ENCODE results near the gene ZHX3.

The ZHX3 gene

DNA sequence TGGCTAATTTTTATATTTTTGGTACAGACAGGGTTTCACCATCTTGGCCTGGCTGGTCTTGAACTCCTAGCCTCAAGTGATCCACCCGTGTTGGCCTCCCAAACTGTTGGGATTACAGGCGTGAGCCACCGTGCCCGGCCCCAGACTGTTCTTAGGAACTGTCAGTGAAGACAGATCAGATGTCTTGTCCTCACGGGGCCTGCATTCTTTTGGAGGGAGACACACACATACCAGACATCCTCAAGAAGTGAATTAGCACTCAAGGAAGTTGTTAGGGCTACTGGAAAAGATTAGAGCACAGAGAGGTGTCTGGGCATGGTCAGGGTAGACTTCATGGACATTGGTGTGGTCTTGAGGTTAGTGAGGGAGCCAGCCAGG lies 12.8 kb upstream of the ZHX3 start:
- no peak for DNase-seq
- Histone ChIP-seq H3K27ac (ENCODE audit: insufficient read depth in 1 of 2, low read depth in 1 of 2, low read length in 2 of 2, poor library complexity in 1 of 2, severe bottlenecking in 2 of 2) (no peak overlapping the region), H3K4me3 (ENCODE audit: control insufficient read depth in 1 of 7, extremely low read depth in 1 of 7, insufficient read depth in 4 of 7, low read depth in 2 of 7, low read length in 6 of 7) (no peak overlapping the region), H3K4me1 (ENCODE audit: control extremely low read depth in 1 of 4, control insufficient read depth in 4 of 4, insufficient read depth in 4 of 4, low read length in 3 of 4) (peaks cover 3 to 20% (median 15%) of the 10 kb centered on the region in 4 experiments), H3K36me3 (ENCODE audit: control insufficient read depth in 4 of 4, insufficient read depth in 4 of 4, low read length in 3 of 4) (no peaks in the 10 kb centered on the region), H3K9me3 (ENCODE audit: control extremely low read depth in 1 of 5, control insufficient read depth in 4 of 5, insufficient read depth in 2 of 5, low read depth in 1 of 5, low read length in 4 of 5) (no peaks in the 10 kb centered on the region), H3K27me3 (replicated peaks in 2 of 5; ENCODE audit: control insufficient read depth in 4 of 5, insufficient read depth in 5 of 5, low read length in 4 of 5) (peaks cover 0 to 8% (median 5%) of the 10 kb centered on the region in 5 experiments)
- ChIA-PET POLR2A (no interaction called here), CTCF (interaction anchor here (1.1 to 1.5 kb wide), 4 partner anchors 9 to 158 kb away, joined by 3 to 4 read pairs (median 3); no protein-coding TSS in a partner anchor)
- 80% methylated on average over 4 of the region's 5 CpGs for WGBS (ENCODE audit: insufficient coverage)

DNA sequence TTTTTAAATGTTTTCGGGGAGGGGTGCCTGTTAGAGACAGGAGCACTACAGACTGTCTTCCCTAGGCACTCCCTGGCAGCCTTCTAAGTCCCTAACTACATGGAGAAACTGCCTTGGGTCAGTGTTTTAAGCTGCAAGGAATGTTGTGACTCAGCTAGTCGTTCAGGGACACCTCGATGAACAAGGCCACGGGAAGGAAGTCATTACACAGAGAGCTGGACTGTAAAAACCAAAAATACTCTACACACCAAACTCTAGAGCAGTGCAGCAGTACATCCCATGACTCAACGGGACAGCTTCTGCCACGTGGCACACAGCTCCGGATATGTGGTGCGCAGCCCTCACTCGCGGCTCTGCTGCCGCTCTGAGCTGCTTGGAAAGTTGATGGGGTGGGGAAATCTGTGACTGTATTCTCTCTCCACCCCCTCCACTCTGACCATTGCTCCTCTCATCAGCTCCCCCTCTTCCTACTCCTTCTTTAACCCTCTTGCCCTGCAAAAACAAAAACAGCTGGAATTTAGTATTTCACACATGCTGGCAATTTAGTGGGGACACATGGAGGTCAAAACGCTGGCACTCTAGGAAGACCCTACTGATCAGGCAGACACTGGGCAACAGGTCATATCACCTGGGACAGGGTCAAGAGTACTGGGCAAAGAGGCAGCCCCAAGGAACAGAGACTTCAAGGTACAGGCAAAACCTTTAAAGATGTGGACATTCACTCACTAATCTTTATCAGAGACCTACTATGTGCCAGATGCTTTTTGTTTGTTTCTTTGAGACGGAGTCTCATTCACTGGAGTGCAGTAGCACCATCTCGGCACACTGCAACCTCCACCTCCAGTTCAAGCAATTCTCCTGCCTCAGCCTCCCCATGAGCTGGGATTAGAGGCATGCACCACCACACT lies 12.2 kb upstream of the ZHX3 start:
- ChIA-PET CTCF (interaction anchor here (0.7 to 1.5 kb wide), 5 partner anchors 8 to 194 kb away, joined by 3 to 4 read pairs (median 3); no protein-coding TSS in a partner anchor), POLR2A (no interaction called here)
- Histone ChIP-seq H3K4me1 (ENCODE audit: control extremely low read depth in 1 of 4, control insufficient read depth in 4 of 4, insufficient read depth in 4 of 4, low read length in 3 of 4) (peaks cover 3 to 20% (median 15%) of the 10 kb centered on the region in 4 experiments), H3K27me3 (replicated peaks in 2 of 5; ENCODE audit: control insufficient read depth in 4 of 5, insufficient read depth in 5 of 5, low read length in 4 of 5) (peaks cover 0 to 5% (median 2%) of the 10 kb centered on the region in 5 experiments), H3K9me3 (ENCODE audit: control extremely low read depth in 1 of 5, control insufficient read depth in 4 of 5, insufficient read depth in 2 of 5, low read depth in 1 of 5, low read length in 4 of 5) (no peaks in the 10 kb centered on the region), H3K4me3 (ENCODE audit: control insufficient read depth in 1 of 7, extremely low read depth in 1 of 7, insufficient read depth in 4 of 7, low read depth in 2 of 7, low read length in 6 of 7) (peak overlapping the region in 1 of 7 experiments; percentile 42), H3K36me3 (ENCODE audit: control insufficient read depth in 4 of 4, insufficient read depth in 4 of 4, low read length in 3 of 4) (no peaks in the 10 kb centered on the region), H3K27ac (ENCODE audit: insufficient read depth in 1 of 2, low read depth in 1 of 2, low read length in 2 of 2, poor library complexity in 1 of 2, severe bottlenecking in 2 of 2) (no peak overlapping the region)
- peak; percentile 72 to 90 (median 86) for DNase-seq
- 59% methylated on average over 4 of the region's 14 CpGs for WGBS (ENCODE audit: insufficient coverage)

DNA sequence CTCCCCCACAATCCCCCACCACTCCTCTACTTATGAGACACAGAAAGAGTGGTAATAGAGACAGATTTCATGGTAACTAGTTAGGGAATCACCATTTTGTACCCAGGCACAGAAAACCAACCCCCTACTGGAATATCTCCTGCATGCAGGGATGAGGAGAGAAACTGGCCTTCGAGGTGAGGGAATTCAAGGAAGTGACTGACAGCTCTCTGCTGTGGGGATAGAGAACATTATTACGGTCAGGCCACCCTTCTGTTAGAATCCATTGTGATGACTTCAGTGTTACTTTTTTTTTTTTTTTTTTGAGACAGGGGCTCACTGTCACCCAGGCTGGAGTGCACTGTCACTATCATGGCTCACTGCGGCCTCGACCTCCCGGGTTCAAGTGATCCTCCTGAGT lies 9.6 kb upstream of the ZHX3 start:
- Histone ChIP-seq H3K9me3 (ENCODE audit: control extremely low read depth in 1 of 5, control insufficient read depth in 4 of 5, insufficient read depth in 2 of 5, low read depth in 1 of 5, low read length in 4 of 5) (no peaks in the 10 kb centered on the region), H3K4me3 (ENCODE audit: control insufficient read depth in 1 of 7, extremely low read depth in 1 of 7, insufficient read depth in 4 of 7, low read depth in 2 of 7, low read length in 6 of 7) (no peak overlapping the region), H3K36me3 (ENCODE audit: control insufficient read depth in 4 of 4, insufficient read depth in 4 of 4, low read length in 3 of 4) (no peaks in the 10 kb centered on the region), H3K27ac (ENCODE audit: insufficient read depth in 1 of 2, low read depth in 1 of 2, low read length in 2 of 2, poor library complexity in 1 of 2, severe bottlenecking in 2 of 2) (no peak overlapping the region), H3K27me3 (replicated peaks in 2 of 5; ENCODE audit: control insufficient read depth in 4 of 5, insufficient read depth in 5 of 5, low read length in 4 of 5) (no peaks in the 10 kb centered on the region), H3K4me1 (ENCODE audit: control extremely low read depth in 1 of 4, control insufficient read depth in 4 of 4, insufficient read depth in 4 of 4, low read length in 3 of 4) (peaks cover 3 to 20% (median 15%) of the 10 kb centered on the region in 4 experiments)
- 100% methylated on average over 1 of the region's 5 CpGs for WGBS (ENCODE audit: insufficient coverage)
- POLR2A ChIA-PET = no interaction called here
- CTCF ChIA-PET = interaction anchor here (1.8 kb wide), 1 partner anchor 12 kb away, joined by 5 read pairs; no protein-coding TSS in a partner anchor
- DNase-seq = no peak

DNA sequence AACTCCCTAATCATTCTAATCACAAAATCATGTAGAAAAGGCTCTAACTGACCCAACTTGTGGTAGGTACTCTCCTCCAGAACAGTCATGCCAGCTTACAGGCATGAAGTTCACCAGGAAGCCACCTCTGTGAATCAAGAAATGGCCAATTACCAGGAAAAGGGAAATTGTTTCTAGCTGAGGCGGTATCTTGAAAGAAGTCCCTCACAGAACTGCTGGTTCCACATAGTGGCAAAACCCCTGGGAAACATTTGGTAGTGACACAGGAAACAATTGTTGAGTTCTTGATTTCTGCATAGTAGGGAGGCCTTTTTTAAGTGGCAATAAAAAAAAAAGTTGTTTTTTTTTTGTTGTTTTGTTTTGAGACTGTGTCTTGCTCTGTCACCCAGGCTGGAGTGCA lies 3.4 kb upstream of the ZHX3 start:
- H3K4me3 ChIP-seq (ENCODE audit: control insufficient read depth in 1 of 7, extremely low read depth in 1 of 7, insufficient read depth in 4 of 7, low read depth in 2 of 7, low read length in 6 of 7) = no peak overlapping the region
- peaks cover 4 to 18% (median 13%) of the 10 kb centered on the region in 4 experiments for H3K4me1 ChIP-seq (ENCODE audit: control extremely low read depth in 1 of 4, control insufficient read depth in 4 of 4, insufficient read depth in 4 of 4, low read length in 3 of 4)
- WGBS (ENCODE audit: insufficient coverage) = 86% methylated on average over 1 of the region's 1 CpG
- POLR2A ChIA-PET = no interaction called here
- peak in 1 of 3 donors; percentile 19 for DNase-seq
- H3K27ac ChIP-seq (ENCODE audit: insufficient read depth in 1 of 2, low read depth in 1 of 2, low read length in 2 of 2, poor library complexity in 1 of 2, severe bottlenecking in 2 of 2) = no peak overlapping the region
- no peaks in the 10 kb centered on the region for H3K36me3 ChIP-seq (ENCODE audit: control insufficient read depth in 4 of 4, insufficient read depth in 4 of 4, low read length in 3 of 4)
- H3K27me3 ChIP-seq (replicated peaks in 2 of 5; ENCODE audit: control insufficient read depth in 4 of 5, insufficient read depth in 5 of 5, low read length in 4 of 5) = no peaks in the 10 kb centered on the region
- CTCF ChIA-PET = interaction anchor here (0.7 to 4.1 kb wide), 2 partner anchors 9 to 19 kb away, joined by 3 to 15 read pairs; partner anchors contain the start of gene LPIN3
- no peaks in the 10 kb centered on the region for H3K9me3 ChIP-seq (ENCODE audit: control extremely low read depth in 1 of 5, control insufficient read depth in 4 of 5, insufficient read depth in 2 of 5, low read depth in 1 of 5, low read length in 4 of 5)

DNA sequence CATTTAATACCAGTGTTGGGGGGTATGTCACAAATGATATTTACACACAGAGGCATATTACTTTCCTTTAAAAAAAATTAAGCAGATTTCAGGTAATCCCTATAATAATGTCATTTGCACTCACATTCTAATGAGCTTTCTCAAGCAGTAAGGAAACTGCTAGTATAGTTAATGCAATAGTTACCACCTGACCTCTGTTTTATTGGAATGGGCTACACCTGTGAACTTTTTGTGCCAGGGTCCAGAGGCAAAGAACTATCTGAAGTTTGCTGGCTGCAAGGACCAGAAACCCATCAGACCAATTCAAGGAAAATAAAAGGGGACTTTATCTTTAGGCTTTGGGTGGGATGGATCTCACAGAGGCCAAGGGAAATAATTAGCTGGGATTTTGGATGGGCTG lies 2.9 kb upstream of the ZHX3 start:
- H3K27me3 ChIP-seq (replicated peaks in 2 of 5; ENCODE audit: control insufficient read depth in 4 of 5, insufficient read depth in 5 of 5, low read length in 4 of 5) = no peaks in the 10 kb centered on the region
- no peak overlapping the region for H3K27ac ChIP-seq (ENCODE audit: insufficient read depth in 1 of 2, low read depth in 1 of 2, low read length in 2 of 2, poor library complexity in 1 of 2, severe bottlenecking in 2 of 2)
- H3K36me3 ChIP-seq (ENCODE audit: control insufficient read depth in 4 of 4, insufficient read depth in 4 of 4, low read length in 3 of 4) = no peaks in the 10 kb centered on the region
- H3K4me3 ChIP-seq (ENCODE audit: control insufficient read depth in 1 of 7, extremely low read depth in 1 of 7, insufficient read depth in 4 of 7, low read depth in 2 of 7, low read length in 6 of 7) = no peak overlapping the region
- no peak for DNase-seq
- peaks cover 4 to 22% (median 14%) of the 10 kb centered on the region in 4 experiments for H3K4me1 ChIP-seq (ENCODE audit: control extremely low read depth in 1 of 4, control insufficient read depth in 4 of 4, insufficient read depth in 4 of 4, low read length in 3 of 4)
- no peaks in the 10 kb centered on the region for H3K9me3 ChIP-seq (ENCODE audit: control extremely low read depth in 1 of 5, control insufficient read depth in 4 of 5, insufficient read depth in 2 of 5, low read depth in 1 of 5, low read length in 4 of 5)
- ChIA-PET POLR2A (no interaction called here), CTCF (interaction anchor here (4.1 kb wide), 1 partner anchor 19 kb away, joined by 15 read pairs; the partner anchor contains the start of gene LPIN3)

DNA sequence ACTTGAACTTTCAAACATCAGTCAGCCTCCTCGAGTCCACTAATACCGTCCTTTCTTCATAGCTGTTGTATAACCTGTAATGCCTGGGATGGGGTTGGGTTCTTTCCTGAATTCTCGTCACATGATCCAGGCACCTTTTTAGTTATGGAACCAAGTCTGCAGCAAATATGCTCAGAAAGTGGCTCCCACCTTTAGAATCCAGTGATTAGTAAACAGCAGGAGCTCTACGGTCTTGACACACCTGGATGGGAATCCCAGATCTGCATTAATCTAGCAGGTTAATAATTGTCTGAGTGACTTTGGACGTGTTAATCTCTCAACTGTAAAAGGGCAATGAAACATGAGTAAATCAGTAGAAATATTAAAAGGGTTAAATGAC lies 729 bp upstream of the ZHX3 start:
- no peak for DNase-seq
- Histone ChIP-seq H3K4me1 (ENCODE audit: control extremely low read depth in 1 of 4, control insufficient read depth in 4 of 4, insufficient read depth in 4 of 4, low read length in 3 of 4) (peaks cover 4 to 22% (median 14%) of the 10 kb centered on the region in 4 experiments), H3K27ac (ENCODE audit: insufficient read depth in 1 of 2, low read depth in 1 of 2, low read length in 2 of 2, poor library complexity in 1 of 2, severe bottlenecking in 2 of 2) (no peak overlapping the region), H3K4me3 (ENCODE audit: control insufficient read depth in 1 of 7, extremely low read depth in 1 of 7, insufficient read depth in 4 of 7, low read depth in 2 of 7, low read length in 6 of 7) (peak overlapping the region in 4 of 7 experiments; percentile 56 to 87 (median 67)), H3K36me3 (ENCODE audit: control insufficient read depth in 4 of 4, insufficient read depth in 4 of 4, low read length in 3 of 4) (no peaks in the 10 kb centered on the region), H3K27me3 (replicated peaks in 2 of 5; ENCODE audit: control insufficient read depth in 4 of 5, insufficient read depth in 5 of 5, low read length in 4 of 5) (no peaks in the 10 kb centered on the region), H3K9me3 (ENCODE audit: control extremely low read depth in 1 of 5, control insufficient read depth in 4 of 5, insufficient read depth in 2 of 5, low read depth in 1 of 5, low read length in 4 of 5) (no peaks in the 10 kb centered on the region)
- 83% methylated on average over 4 of the region's 5 CpGs for WGBS (ENCODE audit: insufficient coverage)
- ChIA-PET POLR2A (no interaction called here), CTCF (interaction anchor here (0.6 to 1.6 kb wide), 2 partner anchors 21 to 265 kb away, joined by 3 to 4 read pairs; no protein-coding TSS in a partner anchor)
